ENCODE measurements around the gene FCAMR.

FCAMR gene

GRCh38 chr1:207006083-207006482 is 35.8 kb upstream of the FCAMR start:
- no peak overlapping the region for H3K27ac ChIP-seq
- H3K4me3 ChIP-seq, result no peak overlapping the region
- TF ChIP-seq CTCF (IDR thresholded peaks at IDR 0.05), result no peak
- no peak for DNase-seq (ENCODE audit: low spot score)

- Histone ChIP-seq H3K4me3 (no peak overlapping the region), H3K27ac (no peak overlapping the region)
- no peak for DNase-seq (ENCODE audit: low spot score)
- TF ChIP-seq CTCF (IDR thresholded peaks at IDR 0.05), result peak; percentile 16
Observed at GRCh38 chr1:207004931-207005830, 34.9 kb upstream of the FCAMR start.

GRCh38 chr1:207003210-207003609 is 33.0 kb upstream of the FCAMR start:
- DNase-seq (ENCODE audit: low spot score), result no peak
- H3K4me3 ChIP-seq, result no peak overlapping the region
- TF ChIP-seq CTCF (IDR thresholded peaks at IDR 0.05), result no peak
- no peak overlapping the region for H3K27ac ChIP-seq

GRCh38 chr1:207002724-207003146 is 32.5 kb upstream of the FCAMR start:
- Histone ChIP-seq H3K27ac (no peak overlapping the region), H3K4me3 (no peak overlapping the region)
- TF ChIP-seq CTCF (IDR thresholded peaks at IDR 0.05), result no peak
- DNase-seq (ENCODE audit: low spot score), result no peak

- no peak overlapping the region for H3K27ac ChIP-seq
- TF ChIP-seq CTCF (IDR thresholded peaks at IDR 0.05), result no peak
- H3K4me3 ChIP-seq, result no peak overlapping the region
- DNase-seq (ENCODE audit: low spot score), result no peak
Observed at GRCh38 chr1:207001492-207002245, 31.4 kb upstream of the FCAMR start.

GRCh38 chr1:207000651-207001291 is 30.5 kb upstream of the FCAMR start:
- Histone ChIP-seq H3K4me3 (no peak overlapping the region), H3K27ac (no peak overlapping the region)
- no peak for DNase-seq (ENCODE audit: low spot score)
- no peak for TF ChIP-seq CTCF (IDR thresholded peaks at IDR 0.05)
